CD4-positive, alpha-beta T cell treated with Interleukin-4 for 4 hours (primary cell): Measurements from ENCODE around the gene GRHL1.

Experiments used
- DNase-seq: peaks from one replicate; pipeline ENCODE4 v3.0.0-alpha.2; 2020

Gene GRHL1

DNA sequence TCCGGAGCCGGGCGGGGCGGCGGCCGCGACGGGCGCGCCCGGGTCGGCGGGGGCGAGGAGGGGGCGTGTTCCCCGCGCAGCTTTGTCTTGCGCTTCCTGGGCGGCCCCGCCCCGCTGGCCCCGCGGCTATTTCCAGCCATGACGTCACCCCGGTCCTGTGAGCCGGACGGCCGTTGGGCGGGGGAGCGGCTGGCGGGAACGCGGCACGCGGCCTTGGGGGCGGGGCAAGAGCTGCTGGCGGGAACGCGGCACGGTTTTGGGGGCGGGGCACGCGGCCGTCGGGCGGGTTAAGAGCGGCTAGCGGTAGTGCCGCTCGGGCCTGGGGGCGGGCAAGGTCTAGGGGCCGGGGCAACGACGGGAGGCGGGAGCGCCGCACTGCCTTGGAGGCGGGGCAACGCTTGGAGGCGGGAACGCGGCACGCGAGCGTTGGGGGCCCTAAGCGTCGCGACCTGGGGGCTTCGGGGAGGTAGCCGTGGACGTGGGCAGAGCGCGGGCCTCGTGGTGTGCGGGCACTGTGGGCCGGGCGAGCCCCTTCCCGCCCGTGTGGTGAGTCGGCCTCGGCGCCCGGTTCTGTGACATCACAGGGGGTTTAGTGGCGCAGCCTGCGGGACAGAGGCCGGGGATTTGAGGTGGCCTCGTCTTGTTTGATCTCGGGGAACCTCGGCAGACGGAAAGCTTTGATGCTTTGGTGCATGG lies 92.6 kb downstream of the GRHL1 start:
- DNase-seq: peak; percentile 96

DNA sequence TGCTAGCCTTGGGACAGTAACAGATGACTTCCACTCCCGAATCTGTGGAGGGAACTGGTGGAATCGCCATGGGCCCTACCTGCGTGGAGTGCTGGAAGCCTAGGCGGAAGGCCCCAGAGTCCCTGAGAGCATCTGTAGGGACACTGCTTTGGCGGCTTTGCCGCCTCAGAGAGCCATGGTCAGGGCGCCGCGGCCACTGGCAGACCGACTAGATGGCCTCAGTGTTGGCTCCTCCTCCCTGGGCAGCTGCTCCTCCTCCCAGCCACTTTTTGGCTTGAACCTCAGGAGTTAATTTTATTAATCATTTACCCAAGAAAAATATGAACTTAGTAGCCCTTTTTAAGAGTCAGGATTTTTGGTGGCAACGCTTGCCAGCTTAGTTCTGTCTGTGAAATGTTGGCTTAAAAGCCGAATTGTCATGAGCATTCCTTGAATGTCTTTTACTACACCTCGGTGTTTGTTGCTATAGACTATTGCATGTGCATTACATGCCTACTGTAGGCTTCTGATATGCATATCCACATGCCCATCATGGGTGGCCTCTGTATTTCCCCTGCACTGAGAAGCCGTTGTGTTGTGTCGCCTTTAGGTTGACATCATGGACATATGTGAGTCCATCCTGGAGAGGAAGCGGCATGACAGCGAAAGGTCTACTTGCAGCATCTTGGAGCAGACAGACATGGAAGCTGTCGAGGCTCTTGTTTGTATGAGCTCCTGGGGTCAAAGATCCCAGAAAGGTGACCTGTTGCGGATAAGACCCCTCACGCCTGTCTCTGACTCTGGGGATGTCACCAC lies 94.3 kb downstream of the GRHL1 start:
- no peak for DNase-seq

DNA sequence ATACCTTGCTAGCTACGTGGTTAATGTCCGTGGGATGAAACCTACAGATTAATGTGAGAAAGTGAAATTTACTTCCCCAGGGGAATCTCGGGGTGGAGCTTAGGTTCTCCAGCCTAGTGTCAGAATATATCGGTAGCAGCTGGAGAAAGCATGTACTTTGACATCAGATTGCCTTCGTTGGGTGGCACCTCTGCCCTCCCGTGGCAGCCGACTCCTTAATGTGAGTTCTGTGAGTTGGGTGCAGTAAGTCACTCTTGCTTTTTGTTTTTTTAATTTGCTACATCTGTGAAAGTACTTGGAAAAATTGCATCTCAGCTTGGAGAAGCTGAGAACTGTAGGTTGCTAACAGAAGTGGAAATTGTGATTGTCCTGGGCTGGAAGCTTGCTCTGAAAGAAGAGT lies 95.4 kb downstream of the GRHL1 start:
- DNase-seq: no peak

DNA sequence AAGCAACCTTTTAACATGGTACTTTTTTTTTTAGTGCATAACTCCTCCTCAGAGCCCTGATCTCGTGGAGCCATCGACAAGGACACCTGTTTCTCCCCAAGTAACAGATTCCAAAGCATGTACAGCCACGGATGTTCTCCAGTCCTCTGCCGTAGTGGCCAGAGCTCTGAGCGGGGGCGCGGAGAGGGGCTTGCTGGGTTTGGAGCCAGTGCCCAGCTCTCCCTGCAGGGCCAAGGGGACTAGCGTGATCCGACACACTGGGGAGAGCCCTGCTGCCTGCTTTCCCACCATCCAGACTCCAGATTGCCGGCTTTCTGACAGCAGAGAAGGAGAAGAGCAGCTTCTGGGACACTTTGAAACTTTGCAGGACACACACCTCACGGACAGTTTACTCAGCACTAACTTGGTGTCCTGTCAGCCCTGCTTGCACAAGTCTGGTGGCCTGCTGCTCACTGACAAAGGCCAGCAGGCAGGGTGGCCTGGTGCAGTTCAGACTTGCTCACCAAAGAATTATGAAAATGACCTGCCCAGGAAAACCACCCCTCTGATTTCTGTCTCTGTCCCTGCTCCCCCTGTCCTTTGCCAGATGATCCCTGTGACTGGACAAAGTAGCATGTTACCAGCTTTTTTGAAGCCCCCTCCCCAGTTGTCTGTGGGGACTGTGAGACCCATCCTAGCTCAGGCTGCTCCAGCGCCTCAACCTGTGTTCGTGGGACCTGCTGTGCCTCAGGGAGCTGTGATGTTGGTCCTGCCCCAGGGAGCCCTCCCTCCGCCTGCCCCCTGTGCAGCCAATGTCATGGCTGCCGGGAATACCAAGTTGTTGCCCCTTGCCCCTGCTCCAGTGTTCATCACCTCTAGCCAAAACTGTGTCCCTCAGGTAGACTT lies 96.4 kb downstream of the GRHL1 start:
- no peak for DNase-seq

DNA sequence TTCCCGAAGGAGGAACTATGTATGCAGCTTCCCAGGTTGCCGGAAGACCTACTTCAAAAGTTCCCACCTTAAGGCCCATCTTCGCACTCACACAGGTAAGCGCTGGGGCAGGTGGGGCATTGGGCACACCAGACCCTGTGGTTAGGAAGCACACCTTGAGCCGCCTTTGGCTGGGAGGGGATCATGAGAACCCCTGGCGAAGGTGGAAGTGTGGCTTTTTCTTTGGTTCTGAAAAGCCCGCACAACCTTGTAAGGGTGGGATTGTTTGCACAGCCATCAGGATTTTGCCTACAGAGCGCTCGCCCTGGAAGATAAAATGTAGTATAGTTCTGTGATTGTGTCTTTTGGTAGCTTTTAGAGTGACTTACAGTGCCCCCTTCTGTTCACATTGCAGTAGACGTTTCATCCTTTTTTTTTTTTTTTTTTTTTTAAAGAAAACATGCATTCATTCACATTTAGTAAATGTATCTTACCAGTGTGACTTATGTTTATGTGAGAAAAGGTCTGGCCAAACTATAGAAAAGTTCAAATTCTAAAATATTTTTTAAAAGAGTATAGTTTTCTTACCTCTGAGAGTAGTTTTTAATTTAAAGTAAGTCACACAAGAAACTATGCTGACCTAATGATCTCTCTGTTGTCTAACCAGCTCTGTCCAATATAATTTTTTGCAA lies 97.1 kb downstream of the GRHL1 start:
- DNase-seq: peak; percentile 58
